ENCODE data around the gene PIGR.

PIGR gene

DNA sequence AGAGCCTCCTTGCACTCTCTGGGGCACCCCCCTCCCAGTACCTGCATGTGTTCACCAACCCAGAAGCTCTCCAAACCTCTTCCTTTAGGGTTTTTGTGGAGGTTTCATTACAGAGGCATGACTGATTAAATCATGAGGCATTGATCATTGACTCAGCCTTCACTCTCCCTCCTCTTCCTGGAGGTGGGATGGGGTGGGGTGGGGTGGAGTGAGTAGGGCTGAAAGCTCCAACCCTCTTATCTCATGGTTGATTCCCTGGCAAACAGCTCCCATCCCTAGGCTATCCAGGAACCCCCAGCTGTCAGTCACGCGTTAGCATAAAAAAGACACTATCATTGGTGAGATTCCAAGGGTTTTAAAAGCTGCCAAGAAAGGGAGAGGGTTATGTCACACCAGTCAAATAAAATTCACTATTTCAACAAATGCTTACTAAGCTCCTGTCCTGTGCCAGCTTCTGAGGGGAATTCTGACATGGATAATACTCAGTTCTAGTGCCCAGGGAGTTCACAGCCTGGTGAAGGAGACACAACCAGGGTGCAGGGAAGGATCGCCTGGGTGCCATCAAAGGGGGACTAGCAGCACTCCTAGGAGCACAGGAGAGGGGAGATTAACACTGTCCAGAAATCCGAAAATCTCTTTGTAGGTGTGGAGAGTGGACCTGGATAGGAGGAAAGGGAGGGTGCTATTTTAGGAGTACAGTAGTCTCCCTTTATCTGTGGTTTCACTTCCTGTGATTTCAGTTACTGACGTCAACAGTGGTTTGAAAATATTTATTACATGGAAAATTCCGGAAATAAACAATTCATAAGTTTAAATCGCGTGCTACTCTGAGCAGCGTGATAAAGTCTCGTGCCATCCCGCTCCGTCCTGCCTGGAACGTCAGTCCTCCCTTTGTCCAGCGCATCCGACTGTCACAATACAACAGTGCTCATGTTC is 55.9 kb downstream of the PIGR start:
- DNase-seq (ENCODE audit: low spot score) = no peak

DNA sequence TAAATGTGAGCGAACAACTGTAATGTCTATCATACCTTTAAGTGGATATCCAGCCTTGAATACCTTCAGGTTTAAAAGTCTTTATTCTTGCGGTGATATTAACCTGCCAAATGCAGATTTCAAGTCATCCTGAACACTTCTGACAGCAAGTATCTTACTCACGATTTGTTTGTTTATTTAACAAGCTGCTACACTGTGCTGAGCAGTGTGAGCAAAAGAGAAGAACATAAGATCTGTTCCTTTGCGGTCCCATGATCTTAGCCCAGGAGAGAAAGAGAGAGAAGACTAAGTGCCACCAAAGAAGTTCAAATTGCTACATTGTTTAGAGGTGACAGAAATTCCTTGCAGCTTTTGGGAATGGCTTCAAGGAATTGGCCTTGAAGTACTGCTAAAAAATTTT is 58.6 kb downstream of the PIGR start:
- no peak for DNase-seq (ENCODE audit: low spot score)

DNA sequence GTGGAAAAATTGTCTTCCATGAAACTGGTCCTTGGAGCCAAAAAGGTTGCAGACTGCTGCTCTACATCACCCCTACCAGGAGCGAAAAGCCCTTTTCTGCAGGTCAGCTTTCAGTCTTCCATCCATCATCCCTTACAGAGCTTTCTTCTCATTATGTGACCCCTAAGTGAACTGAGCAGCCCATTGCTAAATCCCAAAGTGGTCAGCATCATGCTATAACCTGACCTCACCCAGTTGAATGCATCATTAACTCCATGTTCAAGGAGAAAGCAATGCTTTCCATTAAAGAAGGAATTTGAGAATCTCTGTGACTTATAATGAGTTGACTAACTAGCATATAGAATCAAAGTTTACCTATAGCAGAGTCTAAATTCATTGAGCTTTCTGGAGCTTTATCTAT is 59.4 kb downstream of the PIGR start:
- DNase-seq (ENCODE audit: low spot score) = no peak

DNA sequence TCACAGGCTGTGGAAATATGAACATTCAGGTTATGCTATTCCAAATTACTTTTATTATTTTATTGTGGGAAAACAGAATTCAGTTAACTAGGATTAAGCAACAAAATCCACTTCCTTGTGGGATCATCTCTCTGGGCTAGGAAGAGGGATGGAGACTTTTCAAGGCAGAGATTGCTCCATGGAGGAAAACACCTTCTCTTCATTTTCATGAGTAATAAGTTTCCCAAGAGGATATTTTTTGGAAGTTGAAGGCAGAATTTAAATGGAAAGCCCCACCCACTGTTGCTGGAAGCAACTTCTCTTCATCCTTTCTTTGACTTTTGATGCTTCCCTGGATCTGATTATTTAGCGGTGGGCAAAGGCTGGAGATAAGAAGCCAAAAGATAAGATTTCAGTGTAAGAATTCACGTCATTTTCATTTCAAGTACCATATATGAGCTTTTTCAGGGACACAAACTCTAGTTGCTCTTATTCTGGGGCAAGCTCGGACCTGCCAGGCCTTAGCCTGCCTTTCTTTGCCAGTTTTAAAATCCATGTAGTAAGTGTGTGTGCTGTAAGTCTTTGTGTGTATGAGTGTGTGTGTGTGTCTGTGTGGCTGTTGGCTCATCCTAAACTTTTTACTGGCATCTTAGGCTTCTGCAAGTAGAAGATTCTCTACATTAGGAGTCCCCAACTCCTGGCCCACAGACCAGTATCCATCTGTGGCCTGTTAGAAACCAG is 60.8 kb downstream of the PIGR start:
- DNase-seq (ENCODE audit: low spot score) = no peak

GRCh38 chr1:206883876-206884275 is 62.4 kb downstream of the PIGR start:
- no peak for DNase-seq (ENCODE audit: low spot score)

- no peak for DNase-seq (ENCODE audit: low spot score)
Observed at GRCh38 chr1:206883160-206883559, 63.1 kb downstream of the PIGR start.

DNA sequence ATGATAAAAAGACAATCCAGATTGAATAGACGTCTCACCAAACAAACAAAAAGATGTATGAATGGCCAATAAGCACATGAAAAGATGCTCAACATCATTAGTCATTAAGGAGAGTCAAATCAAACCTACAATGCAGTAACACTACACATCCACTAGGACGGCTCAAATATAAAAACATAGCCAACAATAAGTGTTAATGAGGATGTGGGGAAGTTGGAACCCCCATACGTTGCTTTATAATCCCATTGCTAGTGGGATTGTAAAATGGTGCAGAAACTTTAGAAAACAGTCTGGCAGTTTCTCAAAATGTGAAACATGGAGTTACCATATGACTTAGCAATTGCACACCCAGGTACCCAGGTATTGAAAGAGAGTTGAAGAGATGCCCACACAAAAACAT is 63.7 kb downstream of the PIGR start:
- no peak for DNase-seq (ENCODE audit: low spot score)

DNA sequence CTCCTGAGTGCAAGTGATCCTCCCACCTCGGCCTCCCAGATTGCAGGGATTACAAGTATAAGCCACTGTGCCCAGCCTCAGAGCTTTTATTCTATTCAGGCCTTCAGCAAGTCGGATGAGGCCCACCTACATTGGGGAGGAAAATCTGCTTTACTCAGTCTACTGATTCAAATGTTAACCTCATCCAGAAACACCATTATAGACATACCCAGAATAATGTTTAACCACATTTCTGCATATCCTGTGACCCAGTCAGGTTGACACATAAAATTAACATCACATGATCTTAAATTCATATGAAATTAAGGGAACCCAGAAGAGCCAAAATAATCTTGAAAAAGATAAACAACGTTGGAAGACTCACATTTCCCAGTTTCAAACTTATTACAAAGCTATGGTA is 66.0 kb downstream of the PIGR start:
- DNase-seq (ENCODE audit: low spot score) = no peak

All from activated CD4-positive, alpha-beta T cell treated with anti-CD3 and anti-CD28 coated beads, Interleukin-2, Interleukin-4, amounts not matched to agents 100 ng/mL and 50 ng/mL, durations not matched to agents 16 hours and 8 hours (primary cell).